GM12891 (cell line): ENCODE results near the gene ANKRD10.
A peak's percentile ranks its signal among the peaks of the same experiment; 100 is the strongest.

ENCODE experiments used
- DNase-seq: peaks from one replicate; pipeline ENCODE4 v3.0.0; 2011; ENCODE audit warnings: low spot score; ENCODE audit not compliant: insufficient read length
- FAIRE-seq: peaks from 2 replicates; lab custom pipeline; 2011; peaks lifted over from hg19 to GRCh38; lab: Jason Lieb, UNC
- PAX5 ChIP-seq: IDR thresholded peaks from 2 replicates; pipeline ENCODE4 v1.6.1; 2011; ENCODE audit warnings: low read length, moderate library complexity, mild to moderate bottlenecking; ENCODE audit not compliant: insufficient read depth, severe bottlenecking
- POLR2A ChIP-seq: IDR thresholded peaks from 2 replicates; pipeline ENCODE4 v1.6.1; 2011; ENCODE audit warnings: low read depth, low read length, control low read depth
- POLR2AphosphoS5 ChIP-seq: IDR thresholded peaks from 2 replicates; pipeline ENCODE4 v1.6.1; 2011; ENCODE audit warnings: low read depth, low read length, control low read depth
- POU2F2 ChIP-seq: IDR thresholded peaks from 2 replicates; pipeline ENCODE4 v1.6.1; 2011; ENCODE audit warnings: low read depth, mild to moderate bottlenecking, control low read depth, low read length, moderate library complexity
- SPI1 ChIP-seq: IDR thresholded peaks from 2 replicates; pipeline ENCODE4 v1.6.1; 2011; ENCODE audit warnings: low read depth, low read length, control low read depth
- TAF1 ChIP-seq: IDR thresholded peaks from 2 replicates; pipeline ENCODE4 v1.6.1; 2011; ENCODE audit warnings: low read depth, low read length, control low read depth

ANKRD10 gene

DNA sequence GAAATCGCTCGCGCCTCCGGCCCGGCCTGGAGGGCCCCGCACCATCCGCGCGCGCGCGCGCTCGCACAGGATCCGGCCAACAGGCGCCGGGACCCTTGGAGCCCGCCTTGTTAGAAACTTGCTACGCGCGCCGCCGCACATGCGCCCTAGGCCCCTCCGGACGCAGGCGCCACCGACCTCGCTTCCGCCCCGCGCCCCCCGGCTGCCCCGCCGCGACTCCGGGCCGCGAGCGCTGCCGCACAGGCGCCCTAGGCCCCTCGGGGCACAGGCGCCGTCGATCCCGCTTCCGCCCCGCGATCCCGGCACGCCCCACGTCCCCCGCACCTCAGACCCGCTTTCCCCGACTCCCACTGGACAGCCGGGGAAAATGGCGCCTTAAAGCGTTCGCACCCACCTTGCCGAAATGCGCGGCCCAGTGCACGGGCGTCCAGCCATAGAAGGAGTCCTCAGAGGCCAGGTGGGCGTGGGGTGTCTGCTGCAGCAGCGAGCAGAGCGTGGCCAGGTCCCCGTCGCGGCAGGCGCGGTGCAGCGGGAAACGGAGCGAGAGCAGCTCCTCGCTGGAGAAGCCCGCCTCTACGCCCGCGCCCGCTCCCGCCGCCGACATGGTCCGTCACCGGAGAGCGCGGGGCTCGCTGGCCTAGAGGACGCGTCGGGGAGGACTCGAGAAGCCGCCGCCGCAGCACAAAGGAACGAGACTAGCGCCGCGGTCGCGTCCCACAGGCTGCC is 375 bp downstream of the ANKRD10 start:
- TF ChIP-seq POLR2A (no peak), POLR2AphosphoS5 (0 out of 2 replicates have a peak, but pooled peaks have one; percentile 59), SPI1 (no peak), TAF1 (peak; percentile 22; the same call in 1 of the 2 replicates), PAX5 (no peak), POU2F2 (no peak)
- FAIRE-seq (peak; percentile 90), DNase-seq (peak; percentile 67)

DNA sequence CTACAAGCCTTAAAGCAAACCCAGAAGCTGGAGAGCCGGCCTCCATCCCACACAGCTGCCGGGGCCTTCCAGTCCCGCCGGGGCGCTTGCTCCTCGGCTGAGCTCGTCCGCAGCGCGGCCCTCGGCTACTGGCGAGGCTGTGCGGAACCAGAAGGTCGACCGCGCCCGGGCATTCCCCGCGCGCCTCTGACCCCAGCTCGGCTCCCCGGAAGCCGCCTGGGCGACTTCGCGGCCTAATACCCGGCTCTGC is 863 bp downstream of the ANKRD10 start:
- DNase-seq (no peak), FAIRE-seq (no peak)
- TF ChIP-seq POLR2A: no peak
- peak; percentile 54; the same call in 1 of the 2 replicates for TF ChIP-seq TAF1

GRCh38 chr13:110913322-110914080 is 1.4 kb downstream of the ANKRD10 start:
- DNase-seq (no peak), FAIRE-seq (peak; percentile 47)
- TF ChIP-seq SPI1: no peak
- no peak for TF ChIP-seq POLR2AphosphoS5
- TF ChIP-seq TAF1: no peak
- no peak for TF ChIP-seq PAX5
- TF ChIP-seq POLR2A: no peak

GRCh38 chr13:110912651-110913051 is 2.2 kb downstream of the ANKRD10 start:
- no peak for FAIRE-seq

GRCh38 chr13:110911880-110912279 is 3.0 kb downstream of the ANKRD10 start:
- TF ChIP-seq SPI1: no peak
- TF ChIP-seq PAX5: no peak
- TF ChIP-seq POLR2A: no peak
- no peak for TF ChIP-seq TAF1
- no peak for TF ChIP-seq POLR2AphosphoS5
- no peak for TF ChIP-seq POU2F2
- no peak for DNase-seq
- no peak for FAIRE-seq

More at GRCh38 chr13:110912651-110913051, 2.2 kb downstream of the ANKRD10 start:
- no peak for TF ChIP-seq PAX5
- no peak for TF ChIP-seq SPI1
- no peak for TF ChIP-seq POU2F2
- no peak for TF ChIP-seq POLR2A
- no peak for DNase-seq

DNA sequence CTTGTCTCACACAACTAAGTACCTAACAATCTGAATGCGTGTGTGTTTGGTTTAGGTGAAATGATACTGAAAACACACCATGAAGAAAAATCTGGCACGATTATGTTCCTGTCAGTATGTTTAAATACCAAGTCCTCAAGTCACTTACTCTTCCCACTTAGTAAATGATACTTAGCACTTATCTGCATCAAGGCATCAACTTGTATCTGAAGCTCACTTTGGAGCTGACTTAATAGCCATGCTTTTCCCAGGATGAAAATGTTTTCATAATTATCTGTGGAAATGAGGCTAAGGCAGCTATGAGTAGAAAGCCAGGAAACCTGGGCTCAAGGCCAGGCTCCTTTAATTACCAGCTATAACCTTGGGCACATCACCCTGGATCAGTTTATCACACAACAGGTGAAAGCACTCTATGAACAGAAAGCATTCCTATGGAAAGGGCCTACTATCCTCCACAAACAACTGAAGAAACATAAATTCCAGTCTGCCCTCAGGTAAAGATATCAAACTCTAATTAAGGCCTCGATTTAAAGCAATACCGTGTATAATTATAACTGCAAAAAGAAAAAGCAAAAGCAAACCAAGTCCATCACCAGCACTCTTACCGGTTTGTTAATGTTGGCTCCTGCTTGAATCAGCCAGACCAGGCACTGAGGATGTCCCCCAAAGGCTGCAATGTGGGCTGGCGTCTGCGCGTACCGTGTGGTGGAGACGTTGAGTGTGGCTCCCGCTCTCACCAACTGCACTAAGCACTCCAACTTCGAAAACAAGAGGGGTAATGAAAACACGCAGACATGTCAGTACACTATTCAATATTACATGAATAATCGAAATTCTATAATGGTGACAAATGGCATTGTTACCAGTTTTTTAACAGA is 4.6 kb downstream of the ANKRD10 start:
- FAIRE-seq (no peak), DNase-seq (no peak)
- TF ChIP-seq POLR2AphosphoS5 (no peak), TAF1 (no peak), POU2F2 (no peak), SPI1 (no peak), PAX5 (no peak), POLR2A (no peak)

- peak; percentile 31 for FAIRE-seq
- DNase-seq: no peak
- TF ChIP-seq SPI1 (no peak), POLR2AphosphoS5 (no peak), POLR2A (no peak), PAX5 (no peak), POU2F2 (no peak), TAF1 (no peak)
Measured at GRCh38 chr13:110907951-110908898, 6.6 kb downstream of the ANKRD10 start.

GRCh38 chr13:110907301-110907700 is 7.6 kb downstream of the ANKRD10 start:
- DNase-seq (no peak), FAIRE-seq (no peak)
- no peak for TF ChIP-seq POU2F2
- no peak for TF ChIP-seq POLR2A
- TF ChIP-seq PAX5: no peak
- no peak for TF ChIP-seq SPI1
- TF ChIP-seq POLR2AphosphoS5: no peak
- no peak for TF ChIP-seq TAF1

- no peak for TF ChIP-seq POLR2AphosphoS5
- TF ChIP-seq PAX5: no peak
- TF ChIP-seq TAF1: no peak
- TF ChIP-seq SPI1: no peak
- no peak for TF ChIP-seq POU2F2
- TF ChIP-seq POLR2A: no peak
- no peak for DNase-seq
- no peak for FAIRE-seq
Measured at GRCh38 chr13:110904748-110905147, 10.1 kb downstream of the ANKRD10 start.
